Ovary (tissue), 9 donors: Measurements from ENCODE around the gene COL5A1. TPM values are rescaled to one million over a fixed set of nuclear protein-coding genes. Genes with fewer than 3 reads are reported as not detected.

Experiments used
- DNase-seq, 5 donors: peaks; one replicate each; pipeline ENCODE4 v3.0.0-alpha.2; 2019 to 2020
- H3K27ac ChIP-seq, 2 donors: fragments of 200-600 bp; one replicate each; pipeline versions ENCODE4 v1.5.1 to v1.8.0; 2019 to 2022
- H3K27me3 ChIP-seq: fragments of 200-600 bp; one replicate; pipeline ENCODE4 v1.8.0; 2022
- H3K36me3 ChIP-seq: fragments of 200-600 bp; sonication (generic); one replicate; pipeline ENCODE4 v1.5.1; 2019
- H3K4me1 ChIP-seq: one replicate; pipeline ENCODE4 v1.8.1; 2013; ENCODE audit warnings: mild to moderate bottlenecking, moderate library complexity; ENCODE audit not compliant: insufficient read depth
- H3K4me3 ChIP-seq: fragments of 200-600 bp; sonication (generic); one replicate; pipeline ENCODE4 v1.5.1; 2017
- H3K9me3 ChIP-seq, 2 donors: fragments of 200-600 bp in 1 of 2; sonication (generic) in 1 of 2; one replicate each; pipeline versions ENCODE4 v1.5.1 to v1.8.1; 2013 to 2019; ENCODE audit warnings: mild to moderate bottlenecking in 1 of 2, moderate library complexity in 1 of 2
- EP300 ChIP-seq: sonication (generic); formaldehyde crosslinking; IDR thresholded peaks from one replicate; pipeline ENCODE4 v1.6.1; 2017; ENCODE audit warnings: antibody characterized with exemption
- POLR2A ChIP-seq: fragments of 450-650 bp; IDR thresholded peaks from one replicate; pipeline ENCODE4 v1.6.1; 2017; ENCODE audit warnings: antibody characterized with exemption, mild to moderate bottlenecking, moderate library complexity
- WGBS, 3 donors: extraction: QIAGEN DNeasy Blood & Tissue Kit in 1 of 3; methylation state at CpG; one replicate each; pipeline versions ENCODE4 v1.1.5 to v1.1.7; 2013 to 2017; 5-methylcytosine and 5-hydroxymethylcytosine counted together
- intact Hi-C, 4 donors: fragments of 100-400 bp; cut with DNase I; formaldehyde crosslinking; loops; one replicate each; pipeline versions ENCODE4 v1.11.0 to v1.15.1; 2022 to 2023
- polyA plus RNA-seq, 2 donors: library from polyadenylated mRNA; stranded (reverse); fragments of 200-250 nt in 1 of 2; fragments of 350-450 nt in 1 of 2; fragmentation: Illumina TruSeq in 1 of 2; extraction: RNeasy Lipid Tissue Mini Kit (QIAGEN cat#74804) in 1 of 2; gene quantifications; one replicate each; pipeline ENCODE4 v1.2.3, GENCODE V29; 2013 to 2014
- total RNA-seq, 7 donors: library from RNA; depleted of rRNA in 2 of 7; stranded (reverse); fragments of >200 nt in 2 of 7; fragmentation: NEBNext Ultra II Directional in 3 of 7; extraction: Animal tissue kit (Norgen Biotek cat#: 25700) in 3 of 7; gene quantifications; one replicate each; pipeline versions ENCODE4 v1.1.0 to v1.2.4, GENCODE V29; 2016 to 2023
- TF ChIP-seq, protein P1 (sequence below), 3 donors: fragments of 450-650 bp in 2 of 3; fragments of 200-600 bp in 1 of 3; IDR thresholded peaks; one replicate each; pipeline versions ENCODE4 v1.5.1 to v1.8.0; 2016 to 2022; ENCODE audit warnings: antibody characterized with exemption in 3 of 3, mild to moderate bottlenecking in 1 of 3
- donor health status: DM: no; HTN: no; CAD: no; lungs with moderate emphysema.
- donor health status: DM: no; HTN: no; CAD: no.
- donor health status: Bipolar disorder and iron deficiency.
- donor health status: DM: yes; HTN: yes; CAD: no.
- donor health status: DM: no; HTN: no; CAD: no.
- donor health status: DM: yes; HTN: yes; CAD: no.

COL5A1 gene
- total and polyA plus RNA-seq, 9 donors = 28.1 to 117 (median 54.6) TPM

DNA sequence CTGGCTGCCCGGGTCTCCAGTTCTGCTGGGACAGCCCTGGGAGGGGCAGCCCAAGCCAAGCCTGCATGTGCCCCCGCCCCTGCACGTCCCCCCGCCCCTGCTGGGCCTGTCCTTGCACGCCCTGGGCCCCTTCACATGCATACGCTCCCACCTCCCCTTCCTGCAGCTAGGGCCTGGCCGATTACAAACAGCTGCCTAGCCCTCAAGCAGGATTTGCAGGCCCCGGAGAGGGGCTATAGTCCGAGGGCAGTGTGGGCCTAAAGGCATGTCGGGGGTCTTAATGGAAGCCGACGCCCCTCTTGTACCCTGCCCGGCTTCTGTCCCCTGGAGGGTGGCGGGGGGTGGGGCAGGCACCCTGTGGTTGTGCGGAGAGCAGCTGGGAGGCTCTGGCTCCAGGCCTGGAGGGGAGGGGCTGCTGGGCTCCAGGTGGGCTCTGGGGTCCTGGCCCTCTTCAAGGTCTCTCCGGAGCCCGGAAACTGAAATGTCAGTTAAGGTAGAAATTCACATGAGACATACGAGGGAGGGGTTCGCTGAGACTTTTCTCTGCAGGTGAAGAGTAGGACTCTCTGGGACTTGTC lies 16.9 kb downstream of the COL5A1 start:
- no peak for TF ChIP-seq EP300
- TF ChIP-seq POLR2A = no peak
- TF ChIP-seq, protein P1, sequence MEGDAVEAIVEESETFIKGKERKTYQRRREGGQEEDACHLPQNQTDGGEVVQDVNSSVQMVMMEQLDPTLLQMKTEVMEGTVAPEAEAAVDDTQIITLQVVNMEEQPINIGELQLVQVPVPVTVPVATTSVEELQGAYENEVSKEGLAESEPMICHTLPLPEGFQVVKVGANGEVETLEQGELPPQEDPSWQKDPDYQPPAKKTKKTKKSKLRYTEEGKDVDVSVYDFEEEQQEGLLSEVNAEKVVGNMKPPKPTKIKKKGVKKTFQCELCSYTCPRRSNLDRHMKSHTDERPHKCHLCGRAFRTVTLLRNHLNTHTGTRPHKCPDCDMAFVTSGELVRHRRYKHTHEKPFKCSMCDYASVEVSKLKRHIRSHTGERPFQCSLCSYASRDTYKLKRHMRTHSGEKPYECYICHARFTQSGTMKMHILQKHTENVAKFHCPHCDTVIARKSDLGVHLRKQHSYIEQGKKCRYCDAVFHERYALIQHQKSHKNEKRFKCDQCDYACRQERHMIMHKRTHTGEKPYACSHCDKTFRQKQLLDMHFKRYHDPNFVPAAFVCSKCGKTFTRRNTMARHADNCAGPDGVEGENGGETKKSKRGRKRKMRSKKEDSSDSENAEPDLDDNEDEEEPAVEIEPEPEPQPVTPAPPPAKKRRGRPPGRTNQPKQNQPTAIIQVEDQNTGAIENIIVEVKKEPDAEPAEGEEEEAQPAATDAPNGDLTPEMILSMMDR (IDR thresholded peaks at IDR 0.05) = no peak
- H3K4me3 ChIP-seq = no peak overlapping the region
- peaks cover 40% of the 10 kb centered on the region for H3K4me1 ChIP-seq
- no peaks in the 10 kb centered on the region for H3K27me3 ChIP-seq
- peak in 1 of 5 donors; percentile 38 for DNase-seq
- 35 to 45% (median 38%) methylated on average over 18 to 19 of the region's 19 CpGs for WGBS, 3 donors
- H3K27ac ChIP-seq = no peak overlapping the region
- intact Hi-C loops = loop anchor here in 1 of 4 donors (10.0 kb wide), 1 partner anchor 1896 kb away; no protein-coding TSS in a partner anchor
- H3K36me3 ChIP-seq = no peaks in the 10 kb centered on the region
- H3K9me3 ChIP-seq = no peaks in the 10 kb centered on the region

DNA sequence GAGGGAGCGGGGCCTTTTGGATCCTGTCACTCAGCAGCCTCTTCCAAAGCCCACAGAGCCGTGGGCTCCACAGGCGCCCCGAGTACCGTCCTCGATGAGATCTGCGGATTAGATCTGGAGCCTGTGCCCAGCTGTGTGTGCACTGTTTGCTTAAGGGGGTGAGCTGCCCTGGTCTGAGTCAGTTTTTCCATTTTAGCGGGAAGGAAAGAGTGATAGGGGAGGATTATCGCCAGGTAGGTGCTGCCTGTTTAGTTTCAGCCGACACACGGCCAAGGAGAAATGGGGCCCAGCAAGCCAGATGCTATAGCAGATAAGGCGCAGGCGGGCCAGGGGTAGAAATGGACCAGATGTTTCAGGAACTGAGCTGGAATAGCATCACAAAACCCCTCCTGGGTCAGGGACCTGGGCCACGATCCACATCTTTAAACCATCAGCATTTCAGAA lies 18.1 kb downstream of the COL5A1 start:
- Histone ChIP-seq H3K4me3 (no peak overlapping the region), H3K4me1 (peaks cover 31% of the 10 kb centered on the region), H3K9me3 (no peaks in the 10 kb centered on the region), H3K27ac (no peak overlapping the region), H3K27me3 (no peaks in the 10 kb centered on the region), H3K36me3 (no peaks in the 10 kb centered on the region)
- DNase-seq = peak in 2 of 5 donors; percentile 10 to 34
- TF ChIP-seq, protein P1 (IDR thresholded peaks at IDR 0.05) = no peak
- TF ChIP-seq EP300 = no peak
- TF ChIP-seq POLR2A = no peak
- WGBS, 3 donors = 73 to 76% (median 75%) methylated on average over 14 of the region's 14 CpGs
- intact Hi-C loops = loop anchor here in 1 of 4 donors (10.0 kb wide), 1 partner anchor 1895 kb away; no protein-coding TSS in a partner anchor

GRCh38 chr9:134660407-134660806 lies 18.8 kb downstream of the COL5A1 start:
- Histone ChIP-seq H3K4me3 (no peak overlapping the region), H3K36me3 (no peaks in the 10 kb centered on the region), H3K9me3 (no peaks in the 10 kb centered on the region), H3K4me1 (peaks cover 28% of the 10 kb centered on the region), H3K27me3 (no peaks in the 10 kb centered on the region), H3K27ac (no peak overlapping the region)
- peak in 2 of 5 donors; percentile 18 to 28 for DNase-seq
- TF ChIP-seq EP300 = no peak
- TF ChIP-seq POLR2A = no peak
- TF ChIP-seq, protein P1 (IDR thresholded peaks at IDR 0.05) = peak in 1 of 3 donors; percentile 27
- 95 to 97% (median 96%) methylated on average over 1 of the region's 1 CpG for WGBS, 3 donors
- intact Hi-C loops = no loop called here

- 65 to 80% (median 79%) methylated on average over 6 of the region's 6 CpGs for WGBS, 3 donors
- no peaks in the 10 kb centered on the region for H3K36me3 ChIP-seq
- TF ChIP-seq EP300 (no peak), POLR2A (no peak)
- TF ChIP-seq, protein P1 (IDR thresholded peaks at IDR 0.05) = no peak
- no peaks in the 10 kb centered on the region for H3K27me3 ChIP-seq
- no peaks in the 10 kb centered on the region for H3K9me3 ChIP-seq
- peak in 3 of 5 donors; percentile 10 to 25 (median 12) for DNase-seq
- intact Hi-C loops = no loop called here
- no peak overlapping the region for H3K27ac ChIP-seq
- H3K4me1 ChIP-seq = peaks cover 26% of the 10 kb centered on the region
- no peak overlapping the region for H3K4me3 ChIP-seq
These were observed 19.7 kb downstream of the COL5A1 start for GRCh38 chr9:134661299-134661698.
